Suprapubic skin (tissue), 4 donors: ENCODE results near the gene ABHD4. TPM values are rescaled to one million over a fixed set of nuclear protein-coding genes. Genes with fewer than 3 reads are reported as not detected.

Source experiments
- DNase-seq, 2 donors: peaks; one replicate each; pipeline ENCODE4 v3.0.0-alpha.2; 2019; ENCODE audit warnings: low spot score in 2 of 2
- H3K27ac ChIP-seq: fragments of 200-600 bp; sonication (generic); one replicate; pipeline ENCODE4 v1.5.1; 2019
- H3K27me3 ChIP-seq: fragments of 200-600 bp; sonication (generic); one replicate; pipeline ENCODE4 v1.5.1; 2019
- H3K36me3 ChIP-seq: fragments of 200-600 bp; sonication (generic); one replicate; pipeline ENCODE4 v1.5.1; 2019
- H3K4me1 ChIP-seq: fragments of 200-600 bp; sonication (generic); one replicate; pipeline ENCODE4 v1.5.1; 2019
- H3K4me3 ChIP-seq: fragments of 200-600 bp; sonication (generic); one replicate; pipeline ENCODE4 v1.5.1; 2019; ENCODE audit warnings: mild to moderate bottlenecking
- H3K9me3 ChIP-seq: fragments of 200-600 bp; sonication (generic); one replicate; pipeline ENCODE4 v1.5.1; 2019
- CTCF ChIP-seq, 2 donors: fragments of 200-600 bp in 1 of 2; fragments of 450-650 bp in 1 of 2; sonication (generic) in 1 of 2; IDR thresholded peaks; one replicate each; pipeline ENCODE4 v1.5.1; 2016 to 2019; ENCODE audit warnings: antibody characterized with exemption in 2 of 2, mild to moderate bottlenecking in 1 of 2, moderate library complexity in 1 of 2
- EP300 ChIP-seq: sonication (generic); formaldehyde crosslinking; IDR thresholded peaks from one replicate; pipeline ENCODE4 v1.6.1; 2017; ENCODE audit warnings: antibody characterized with exemption
- POLR2A ChIP-seq, 2 donors: fragments of 450-650 bp; IDR thresholded peaks; one replicate each; pipeline ENCODE4 v1.6.1; 2017; ENCODE audit warnings: antibody characterized with exemption in 2 of 2, mild to moderate bottlenecking in 2 of 2, moderate library complexity in 2 of 2
- POLR2AphosphoS5 ChIP-seq, 3 donors: sonication (generic); formaldehyde crosslinking; IDR thresholded peaks; one replicate each; pipeline ENCODE4 v1.6.1; 2017; ENCODE audit warnings: antibody characterized with exemption in 3 of 3
- WGBS: methylation state at CpG from one replicate; pipeline ENCODE4 v1.1.5; 2018; 5-methylcytosine and 5-hydroxymethylcytosine counted together
- total RNA-seq, 4 donors: library from RNA; depleted of rRNA; stranded (reverse); fragments of >200 nt; gene quantifications; one replicate each; pipeline ENCODE4 v1.1.0, GENCODE V29; 2016

Gene ABHD4
- total RNA-seq, 4 donors from 2014 or later = 15.3 to 30.4 (median 21.8) TPM

- peaks cover 17% of the 10 kb centered on the region for H3K4me1 ChIP-seq
- H3K9me3 ChIP-seq = no peaks in the 10 kb centered on the region
- WGBS = 81% methylated on average over 13 of the region's 13 CpGs
- H3K36me3 ChIP-seq = peaks cover 25% of the 10 kb centered on the region
- no peak overlapping the region for H3K27ac ChIP-seq
- no peak for TF ChIP-seq POLR2AphosphoS5 (IDR thresholded peaks at IDR 0.05)
- no peak for TF ChIP-seq POLR2A (IDR thresholded peaks at IDR 0.05)
- no peak for TF ChIP-seq CTCF (IDR thresholded peaks at IDR 0.05)
- TF ChIP-seq EP300 = no peak
- no peak overlapping the region for H3K4me3 ChIP-seq
- H3K27me3 ChIP-seq = no peaks in the 10 kb centered on the region
- DNase-seq = no peak
These were observed 37.3 kb upstream of the ABHD4 start for GRCh38 chr14:22560662-22561365.

GRCh38 chr14:22561366-22561660, 36.8 kb upstream of the ABHD4 start:
- Histone ChIP-seq H3K4me3 (no peak overlapping the region), H3K27me3 (no peaks in the 10 kb centered on the region), H3K27ac (no peak overlapping the region), H3K4me1 (peaks cover 12% of the 10 kb centered on the region), H3K36me3 (peaks cover 26% of the 10 kb centered on the region), H3K9me3 (no peaks in the 10 kb centered on the region)
- no peak for DNase-seq
- TF ChIP-seq POLR2A (IDR thresholded peaks at IDR 0.05) (no peak), POLR2AphosphoS5 (IDR thresholded peaks at IDR 0.05) (no peak), CTCF (IDR thresholded peaks at IDR 0.05) (no peak), EP300 (no peak)
- WGBS = 81% methylated on average over 3 of the region's 3 CpGs

GRCh38 chr14:22561661-22562579, 36.2 kb upstream of the ABHD4 start:
- Histone ChIP-seq H3K4me1 (peaks cover 6% of the 10 kb centered on the region), H3K4me3 (no peak overlapping the region), H3K36me3 (peaks cover 26% of the 10 kb centered on the region), H3K27ac (no peak overlapping the region), H3K9me3 (no peaks in the 10 kb centered on the region), H3K27me3 (no peaks in the 10 kb centered on the region)
- TF ChIP-seq EP300 (no peak), POLR2AphosphoS5 (IDR thresholded peaks at IDR 0.05) (no peak), POLR2A (IDR thresholded peaks at IDR 0.05) (no peak), CTCF (IDR thresholded peaks at IDR 0.05) (no peak)
- DNase-seq = no peak
- WGBS = 75% methylated on average over 11 of the region's 11 CpGs

- Histone ChIP-seq H3K4me3 (no peak overlapping the region), H3K36me3 (peaks cover 27% of the 10 kb centered on the region), H3K27ac (no peak overlapping the region), H3K9me3 (no peaks in the 10 kb centered on the region), H3K27me3 (no peaks in the 10 kb centered on the region), H3K4me1 (no peaks in the 10 kb centered on the region)
- DNase-seq = no peak
- 70% methylated on average over 5 of the region's 5 CpGs for WGBS
- TF ChIP-seq EP300 = no peak
- TF ChIP-seq CTCF (IDR thresholded peaks at IDR 0.05) = no peak
- no peak for TF ChIP-seq POLR2A (IDR thresholded peaks at IDR 0.05)
- TF ChIP-seq POLR2AphosphoS5 (IDR thresholded peaks at IDR 0.05) = no peak
These were observed 34.1 kb upstream of the ABHD4 start for GRCh38 chr14:22563987-22564386.

- no peaks in the 10 kb centered on the region for H3K4me1 ChIP-seq
- H3K36me3 ChIP-seq = peaks cover 32% of the 10 kb centered on the region
- H3K27ac ChIP-seq = no peak overlapping the region
- WGBS = 70% methylated on average over 1 of the region's 1 CpG
- H3K4me3 ChIP-seq = no peak overlapping the region
- no peak for DNase-seq
- TF ChIP-seq EP300 (no peak), POLR2A (IDR thresholded peaks at IDR 0.05) (no peak), POLR2AphosphoS5 (IDR thresholded peaks at IDR 0.05) (no peak), CTCF (IDR thresholded peaks at IDR 0.05) (no peak)
- H3K27me3 ChIP-seq = no peaks in the 10 kb centered on the region
- no peaks in the 10 kb centered on the region for H3K9me3 ChIP-seq
These were observed 33.6 kb upstream of the ABHD4 start for GRCh38 chr14:22564463-22564862.
